ENCODE measurements around the gene STX12.
A peak's percentile ranks its signal among the peaks of the same experiment; 100 is the strongest.

The STX12 gene

DNA sequence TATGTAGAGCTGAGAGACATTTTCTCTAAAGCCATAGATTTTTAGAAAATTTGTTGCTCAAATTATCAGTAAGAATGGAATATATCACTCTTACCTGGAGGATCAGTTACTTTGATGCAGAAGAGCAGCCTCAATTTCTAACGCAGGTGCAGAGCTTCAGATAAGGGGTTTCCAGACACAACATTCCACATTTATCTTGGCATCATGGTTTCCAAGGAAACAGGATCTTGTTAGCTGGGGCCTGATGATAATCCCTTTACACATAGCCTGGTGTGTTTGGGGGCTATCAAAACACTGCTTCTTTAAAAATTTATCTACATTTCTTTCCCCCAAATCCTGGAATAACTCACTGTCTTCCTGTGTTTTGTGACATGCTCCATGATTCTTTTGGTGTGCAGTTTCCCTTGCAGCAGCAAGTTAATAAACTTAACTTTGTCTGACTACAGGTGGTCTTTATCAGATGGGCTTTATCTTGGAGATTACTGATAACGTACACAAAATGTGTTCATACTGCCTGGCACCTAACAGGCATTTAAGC is 2.7 kb upstream of the STX12 start:
- ChIA-PET POLR2A (interaction anchor here (1.0 kb wide), 1 partner anchor 60 kb away, joined by 4 read pairs; the partner anchor contains the start of gene PPP1R8), CTCF (interaction anchor here (0.6 to 1.0 kb wide), 2 partner anchors 12 to 96 kb away, joined by 3 to 4 read pairs; no protein-coding TSS in a partner anchor)
- no peaks in the 10 kb centered on the region for H3K9me3 ChIP-seq (ENCODE audit: control insufficient read depth, insufficient read depth, low read depth, low read length)
- no peaks in the 10 kb centered on the region for H3K4me1 ChIP-seq (ENCODE audit: control insufficient read depth, insufficient read depth, low read length)
- H3K36me3 ChIP-seq (ENCODE audit: control insufficient read depth in 2 of 2, insufficient read depth in 1 of 2, low read length in 2 of 2): no peaks in the 10 kb centered on the region; a peak in 1 of 3 replicates
- H3K4me3 ChIP-seq (ENCODE audit: low read depth, low read length): no peak overlapping the region
- TF ChIP-seq SCRT2 (tag by site-specific recombination; IDR thresholded peaks at IDR 0.05) (0 out of 2 replicates have a peak, but pooled peaks have one; percentile 23), ZNF302 (tag by site-specific recombination; IDR thresholded peaks at IDR 0.05; ENCODE audit: low read depth) (no peak)
- H3K27ac ChIP-seq (ENCODE audit: extremely low read depth, low read depth, low read length): no peak overlapping the region

DNA sequence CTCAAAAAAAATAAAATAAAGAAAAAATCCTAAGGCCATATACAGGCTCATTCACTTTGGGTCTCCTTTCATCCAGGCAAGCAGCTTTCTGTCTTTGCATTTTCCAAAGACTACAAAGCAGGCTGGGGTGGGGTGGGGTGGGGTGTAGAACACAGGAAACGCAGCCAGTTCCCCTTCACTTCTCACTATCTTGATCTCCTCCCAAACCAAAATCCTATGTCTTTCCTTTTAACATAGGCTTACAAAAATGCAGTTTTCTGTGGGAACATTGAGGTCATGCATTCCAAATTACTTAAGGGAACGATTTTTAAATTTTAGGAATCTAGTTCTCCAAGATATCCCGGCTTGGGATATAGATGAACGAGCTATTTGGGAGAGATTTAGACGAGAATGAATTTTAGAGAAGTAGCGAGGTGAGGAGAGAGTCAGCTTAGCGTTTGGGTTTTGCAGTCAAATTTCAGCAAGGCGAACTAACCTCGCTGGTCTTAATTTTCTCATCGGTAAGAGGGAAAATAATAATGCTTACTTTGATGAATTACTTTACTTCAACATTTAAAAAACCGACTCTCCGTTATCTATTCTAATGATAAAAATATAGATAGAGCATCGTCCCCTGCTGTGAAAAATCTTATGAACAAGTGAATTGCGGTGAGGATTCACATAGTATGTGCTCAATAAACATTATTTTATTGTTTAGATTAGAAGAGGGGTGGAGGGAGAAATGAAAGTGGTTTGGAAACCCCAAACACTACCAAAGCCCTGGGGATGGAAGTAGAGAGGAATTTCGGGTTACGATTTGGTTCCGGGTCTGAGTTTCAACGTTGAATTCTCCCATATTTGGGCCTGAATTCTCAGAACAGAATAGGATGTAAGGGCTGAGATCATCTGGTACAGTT is 735 bp upstream of the STX12 start:
- H3K27ac ChIP-seq (ENCODE audit: extremely low read depth, low read depth, low read length): peak overlapping the region; percentile 58
- H3K9me3 ChIP-seq (ENCODE audit: control insufficient read depth, insufficient read depth, low read depth, low read length): no peaks in the 10 kb centered on the region
- no peaks in the 10 kb centered on the region for H3K4me1 ChIP-seq (ENCODE audit: control insufficient read depth, insufficient read depth, low read length)
- H3K4me3 ChIP-seq (ENCODE audit: low read depth, low read length): peak overlapping the region; percentile 20
- H3K36me3 ChIP-seq (ENCODE audit: control insufficient read depth in 2 of 2, insufficient read depth in 1 of 2, low read length in 2 of 2): peaks cover 0 to 6% of the 10 kb centered on the region in 2 experiments; a peak in 2 of 3 replicates
- ChIA-PET CTCF (interaction anchor here (0.5 to 1.8 kb wide), 7 partner anchors 9 to 316 kb away, joined by 3 to 7 read pairs (median 4); partner anchors contain the start of genes EYA3 and FAM76A), POLR2A (interaction anchor here (0.6 to 3.4 kb wide), 38 partner anchors 9 to 907 kb away, joined by 3 to 73 read pairs (median 5); partner anchors contain the start of genes AHDC1, FAM76A, IFI6 and MAP3K6)
- TF ChIP-seq PBX3 (CRISPR knock-in tag; IDR thresholded peaks at IDR 0.05) (no peak), ZNF610 (tag by site-specific recombination; IDR thresholded peaks at IDR 0.05; ENCODE audit: borderline replicate concordance) (no peak), ZNF274 (IDR thresholded peaks at IDR 0.05; ENCODE audit: low read length) (no peak), ZNF274 (tag by site-specific recombination; IDR thresholded peaks at IDR 0.05; ENCODE audit: borderline replicate concordance) (peak; percentile 57; the same call in 1 of the 2 replicates), ZNF48 (tag by site-specific recombination; IDR thresholded peaks at IDR 0.05) (no peak), ZNF2 (tag by site-specific recombination; IDR thresholded peaks at IDR 0.05) (0 out of 2 replicates have a peak, but pooled peaks have one; percentile 24), ZNF133 (tag by site-specific recombination; IDR thresholded peaks at IDR 0.05) (no peak), ZNF664 (tag by site-specific recombination; IDR thresholded peaks at IDR 0.05) (peak; percentile 100), ZNF558 (tag by site-specific recombination; IDR thresholded peaks at IDR 0.05) (0 out of 2 replicates have a peak, but pooled peaks have one; percentile 27), ZNF280D (tag by site-specific recombination; IDR thresholded peaks at IDR 0.05) (peak; percentile 55; the same call in 1 of the 2 replicates), GLI2 (tag by site-specific recombination; IDR thresholded peaks at IDR 0.05; ENCODE audit: borderline replicate concordance, low read depth) (no peak), ZNF544 (tag by site-specific recombination; IDR thresholded peaks at IDR 0.05) (no peak), ZFP3 (tag by site-specific recombination; IDR thresholded peaks at IDR 0.05; ENCODE audit: low read depth) (no peak), ZNF211 (tag by site-specific recombination; IDR thresholded peaks at IDR 0.05; ENCODE audit: low read depth) (no peak), ZSCAN16 (tag by site-specific recombination; IDR thresholded peaks at IDR 0.05) (no peak), ZNF221 (tag by site-specific recombination; IDR thresholded peaks at IDR 0.05; ENCODE audit: borderline replicate concordance) (no peak), ZNF623 (tag by site-specific recombination; IDR thresholded peaks at IDR 0.05) (no peak)
- TF ChIP-seq, protein P1, sequence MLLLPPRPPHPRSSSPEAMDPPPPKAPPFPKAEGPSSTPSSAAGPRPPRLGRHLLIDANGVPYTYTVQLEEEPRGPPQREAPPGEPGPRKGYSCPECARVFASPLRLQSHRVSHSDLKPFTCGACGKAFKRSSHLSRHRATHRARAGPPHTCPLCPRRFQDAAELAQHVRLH (tag by site-specific recombination; IDR thresholded peaks at IDR 0.05): 0 out of 2 replicates have a peak, but pooled peaks have one; percentile 56
- TF ChIP-seq, protein P2, sequence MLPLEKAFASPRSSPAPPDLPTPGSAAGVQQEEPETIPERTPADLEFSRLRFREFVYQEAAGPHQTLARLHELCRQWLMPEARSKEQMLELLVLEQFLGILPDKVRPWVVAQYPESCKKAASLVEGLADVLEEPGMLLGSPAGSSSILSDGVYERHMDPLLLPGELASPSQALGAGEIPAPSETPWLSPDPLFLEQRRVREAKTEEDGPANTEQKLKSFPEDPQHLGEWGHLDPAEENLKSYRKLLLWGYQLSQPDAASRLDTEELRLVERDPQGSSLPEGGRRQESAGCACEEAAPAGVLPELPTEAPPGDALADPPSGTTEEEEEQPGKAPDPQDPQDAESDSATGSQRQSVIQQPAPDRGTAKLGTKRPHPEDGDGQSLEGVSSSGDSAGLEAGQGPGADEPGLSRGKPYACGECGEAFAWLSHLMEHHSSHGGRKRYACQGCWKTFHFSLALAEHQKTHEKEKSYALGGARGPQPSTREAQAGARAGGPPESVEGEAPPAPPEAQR (tag by site-specific recombination; IDR thresholded peaks at IDR 0.05): no peak

All from HEK293 (cell line).